ENCODE measurements around the gene OBSCN.

OBSCN gene

DNA sequence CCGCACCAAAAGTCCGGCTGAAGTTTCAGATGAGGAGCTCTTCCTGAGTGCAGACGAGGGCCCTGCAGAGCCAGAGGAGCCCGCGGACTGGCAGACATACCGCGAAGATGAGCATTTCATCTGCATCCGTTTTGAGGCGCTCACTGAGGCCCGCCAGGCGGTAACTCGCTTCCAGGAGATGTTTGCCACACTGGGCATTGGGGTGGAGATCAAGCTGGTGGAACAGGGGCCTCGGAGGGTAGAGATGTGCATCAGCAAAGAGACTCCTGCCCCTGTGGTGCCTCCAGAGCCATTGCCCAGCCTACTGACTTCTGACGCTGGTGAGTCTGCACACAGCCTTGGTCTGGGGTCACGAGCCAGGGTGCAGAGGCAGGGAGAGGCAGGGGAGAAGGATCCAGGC is 114.1 kb downstream of the OBSCN start:
- TF ChIP-seq, protein P1, sequence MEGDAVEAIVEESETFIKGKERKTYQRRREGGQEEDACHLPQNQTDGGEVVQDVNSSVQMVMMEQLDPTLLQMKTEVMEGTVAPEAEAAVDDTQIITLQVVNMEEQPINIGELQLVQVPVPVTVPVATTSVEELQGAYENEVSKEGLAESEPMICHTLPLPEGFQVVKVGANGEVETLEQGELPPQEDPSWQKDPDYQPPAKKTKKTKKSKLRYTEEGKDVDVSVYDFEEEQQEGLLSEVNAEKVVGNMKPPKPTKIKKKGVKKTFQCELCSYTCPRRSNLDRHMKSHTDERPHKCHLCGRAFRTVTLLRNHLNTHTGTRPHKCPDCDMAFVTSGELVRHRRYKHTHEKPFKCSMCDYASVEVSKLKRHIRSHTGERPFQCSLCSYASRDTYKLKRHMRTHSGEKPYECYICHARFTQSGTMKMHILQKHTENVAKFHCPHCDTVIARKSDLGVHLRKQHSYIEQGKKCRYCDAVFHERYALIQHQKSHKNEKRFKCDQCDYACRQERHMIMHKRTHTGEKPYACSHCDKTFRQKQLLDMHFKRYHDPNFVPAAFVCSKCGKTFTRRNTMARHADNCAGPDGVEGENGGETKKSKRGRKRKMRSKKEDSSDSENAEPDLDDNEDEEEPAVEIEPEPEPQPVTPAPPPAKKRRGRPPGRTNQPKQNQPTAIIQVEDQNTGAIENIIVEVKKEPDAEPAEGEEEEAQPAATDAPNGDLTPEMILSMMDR (IDR thresholded peaks at IDR 0.05) = no peak

DNA sequence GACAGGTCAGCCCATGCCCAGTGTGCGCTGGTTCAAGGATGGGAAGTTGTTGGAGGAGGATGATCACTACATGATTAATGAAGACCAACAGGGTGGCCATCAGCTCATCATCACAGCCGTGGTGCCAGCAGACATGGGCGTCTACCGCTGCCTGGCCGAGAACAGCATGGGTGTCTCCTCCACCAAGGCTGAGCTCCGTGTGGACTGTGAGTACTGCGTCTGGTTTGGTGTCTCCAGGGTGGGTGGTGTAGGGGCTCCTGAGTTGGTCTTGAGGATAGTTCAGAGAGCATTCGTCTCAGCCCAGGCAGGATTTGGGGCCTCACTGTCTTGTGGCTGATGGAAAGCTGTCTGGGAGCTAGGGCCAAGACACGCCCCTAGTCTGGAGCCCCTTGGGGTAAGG is 115.6 kb downstream of the OBSCN start:
- TF ChIP-seq, protein P1 (IDR thresholded peaks at IDR 0.05) = no peak

DNA sequence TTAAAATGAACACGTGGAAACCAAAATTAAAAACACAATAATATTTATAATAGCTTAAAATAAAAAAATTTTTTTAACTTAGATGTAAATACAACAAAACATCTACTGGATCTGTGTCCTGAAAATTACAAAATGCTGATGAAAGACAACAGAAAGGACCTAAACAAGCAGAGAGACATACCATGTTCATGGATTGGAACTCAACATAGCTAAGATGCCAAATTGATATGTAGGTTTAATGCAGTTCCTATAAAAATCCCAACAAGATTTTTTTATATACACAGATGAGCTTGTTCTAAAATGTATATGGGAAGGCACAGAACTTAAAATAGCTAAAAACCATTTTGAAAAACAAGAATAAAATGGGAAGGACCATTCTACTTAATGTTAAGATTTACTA is 117.4 kb downstream of the OBSCN start:
- TF ChIP-seq, protein P1 (IDR thresholded peaks at IDR 0.05) = no peak

DNA sequence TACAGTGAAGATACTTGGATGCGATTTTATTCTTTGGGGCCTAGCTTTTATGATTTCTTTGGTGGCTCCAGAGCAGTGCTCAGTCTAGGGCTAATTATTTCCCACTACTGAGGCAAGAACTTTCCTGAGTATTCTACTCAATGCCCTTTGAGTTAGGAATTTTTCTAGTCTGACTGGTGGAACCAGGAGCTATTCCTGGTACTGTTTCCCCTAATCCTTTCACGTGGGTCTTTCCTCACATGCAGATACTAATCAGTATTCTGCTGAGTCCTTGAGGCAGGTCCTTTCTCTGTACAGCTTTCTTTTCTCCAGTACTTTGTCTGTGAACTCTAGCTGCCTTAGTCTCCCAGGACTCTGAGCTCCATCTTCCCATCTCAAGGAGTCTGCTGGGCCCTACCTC is 122.0 kb downstream of the OBSCN start:
- TF ChIP-seq, protein P1 (IDR thresholded peaks at IDR 0.05) = no peak

DNA sequence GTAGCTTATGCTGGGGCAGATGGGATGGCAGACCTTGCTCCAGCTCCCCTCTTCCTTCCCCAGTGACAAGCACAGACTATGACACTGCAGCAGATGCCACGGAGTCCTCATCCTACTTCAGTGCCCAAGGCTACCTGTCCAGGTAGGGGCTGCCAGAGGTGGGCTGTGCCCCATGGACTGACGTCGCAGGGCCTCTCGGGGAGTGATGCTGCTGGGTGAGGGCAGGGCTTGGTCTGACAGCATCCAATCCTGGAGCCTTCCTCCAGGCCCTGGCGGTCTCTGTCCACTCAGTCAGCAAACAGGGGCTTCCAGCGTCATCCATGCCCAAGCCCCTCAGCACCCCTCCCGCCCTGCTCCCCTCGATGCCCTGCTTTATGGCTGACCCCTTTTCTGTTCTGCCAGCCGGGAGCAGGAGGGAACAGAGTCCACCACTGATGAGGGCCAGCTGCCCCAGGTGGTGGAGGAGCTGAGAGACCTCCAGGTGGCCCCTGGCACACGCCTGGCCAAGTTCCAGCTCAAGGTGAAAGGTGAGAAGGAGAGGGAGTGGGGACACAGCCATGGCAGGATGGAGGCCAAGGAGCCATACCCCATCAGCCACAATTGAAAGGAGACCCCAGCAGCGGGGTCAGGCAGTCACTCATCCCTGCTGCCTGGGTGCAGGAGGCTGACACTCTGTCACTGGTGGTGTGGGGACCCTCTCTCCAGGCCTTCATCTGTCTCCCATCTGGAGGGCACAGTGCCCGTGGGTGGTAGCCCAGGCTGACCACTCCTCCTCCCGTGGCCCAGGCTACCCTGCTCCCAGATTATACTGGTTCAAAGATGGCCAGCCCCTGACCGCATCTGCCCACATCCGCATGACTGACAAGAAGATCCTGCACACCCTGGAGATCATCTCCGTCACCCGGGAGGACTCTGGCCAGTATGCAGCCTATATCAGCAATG is 125.2 kb downstream of the OBSCN start:
- TF ChIP-seq, protein P1 (IDR thresholded peaks at IDR 0.05) = no peak

DNA sequence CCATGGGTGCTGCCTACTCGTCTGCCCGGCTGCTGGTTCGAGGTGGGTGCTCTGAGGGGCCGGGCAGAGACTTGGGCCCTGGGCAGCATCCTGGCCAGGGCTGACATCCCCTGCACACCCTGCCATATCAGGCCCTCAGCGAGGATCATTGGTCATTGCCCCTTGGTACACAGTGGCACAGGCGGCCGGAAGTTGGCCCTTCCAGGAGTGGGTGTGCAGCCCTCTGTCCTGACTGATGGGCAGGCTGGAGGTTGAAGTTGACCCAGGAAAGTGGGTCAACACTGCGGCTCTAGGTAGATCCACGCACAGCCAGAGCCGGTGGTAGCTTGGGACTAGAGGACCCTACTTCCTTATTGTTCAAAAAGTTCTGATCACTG is 125.9 kb downstream of the OBSCN start:
- TF ChIP-seq, protein P1 (IDR thresholded peaks at IDR 0.05) = no peak

DNA sequence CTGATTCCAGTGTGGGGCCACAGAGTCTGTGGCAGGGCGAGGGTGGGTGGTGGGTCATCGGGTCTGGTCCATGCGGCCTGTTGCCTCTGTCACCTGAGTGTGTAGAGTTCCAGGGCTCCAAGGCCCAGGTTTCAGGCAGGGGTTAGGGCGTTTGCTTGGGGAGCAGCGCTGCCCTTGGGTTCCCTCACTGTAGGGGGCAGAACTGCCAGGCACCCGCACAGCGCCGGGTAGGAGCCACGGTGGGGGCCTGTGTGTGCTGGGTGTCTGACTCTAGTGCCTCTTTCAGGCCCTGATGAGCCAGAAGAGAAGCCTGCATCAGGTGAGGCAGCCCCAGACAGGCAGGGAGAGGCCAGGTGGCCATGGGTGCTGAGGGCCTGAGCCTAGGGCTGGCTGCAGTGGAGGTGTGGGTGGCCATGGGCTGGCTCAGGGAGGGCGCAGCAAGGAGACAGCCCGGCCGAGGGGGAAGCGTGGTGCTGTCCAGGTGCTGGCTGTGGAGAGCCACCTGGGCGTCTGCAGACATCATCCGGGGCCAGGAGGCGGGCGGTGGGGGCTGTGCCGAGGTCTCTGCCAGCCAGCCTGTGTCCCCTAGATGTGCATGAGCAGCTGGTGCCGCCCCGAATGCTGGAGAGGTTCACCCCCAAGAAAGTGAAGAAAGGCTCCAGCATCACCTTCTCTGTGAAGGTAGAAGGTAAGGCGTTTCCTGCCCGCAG is 126.5 kb downstream of the OBSCN start:
- TF ChIP-seq, protein P1 (IDR thresholded peaks at IDR 0.05) = no peak

Data from LNCAP (cell line).